Hepatocyte (in vitro differentiated cells): ENCODE data around the gene TAPT1. TPM values are rescaled to one million over a fixed set of nuclear protein-coding genes. Genes with fewer than 3 reads are reported as not detected.

Experiments used
- DNase-seq: peaks from one replicate; pipeline ENCODE4 v3.0.0-alpha.2; 2016; ENCODE audit warnings: low spot score
- H2AFZ ChIP-seq: fragments of 200-600 bp; sonication (generic); 2 replicates; pipeline ENCODE4 v1.6.0; 2016; ENCODE audit warnings: antibody characterized with exemption, mild to moderate bottlenecking
- H3K27ac ChIP-seq: fragments of 200-600 bp; sonication (generic); 2 replicates; pipeline ENCODE4 v1.5.1; 2016; ENCODE audit warnings: mild to moderate bottlenecking
- H3K27me3 ChIP-seq: fragments of 200-600 bp; sonication (generic); 2 replicates; pipeline ENCODE4 v1.6.1; 2016
- H3K36me3 ChIP-seq: fragments of 200-600 bp; sonication (generic); replicated peaks from 2 replicates; pipeline ENCODE4 v1.5.1; 2016; ENCODE audit warnings: low read depth; ENCODE audit not compliant: insufficient read depth
- H3K4me1 ChIP-seq: fragments of 200-600 bp; sonication (generic); 2 replicates; pipeline ENCODE4 v1.5.1; 2016; ENCODE audit warnings: mild to moderate bottlenecking, moderate library complexity; ENCODE audit not compliant: insufficient read depth
- H3K4me2 ChIP-seq: fragments of 200-600 bp; sonication (generic); 2 replicates; pipeline ENCODE4 v1.6.0; 2016
- H3K4me3 ChIP-seq: fragments of 200-600 bp; sonication (generic); 2 replicates; pipeline ENCODE4 v1.5.1; 2016; ENCODE audit warnings: mild to moderate bottlenecking
- H3K79me2 ChIP-seq: fragments of 200-600 bp; sonication (generic); 2 replicates; pipeline ENCODE4 v1.6.0; 2017; ENCODE audit warnings: mild to moderate bottlenecking
- H3K9me2 ChIP-seq: fragments of 200-600 bp; sonication (generic); replicated peaks from 2 replicates; pipeline ENCODE4 v1.6.0; 2017; ENCODE audit warnings: mild to moderate bottlenecking; ENCODE audit not compliant: insufficient read depth
- H3K9me3 ChIP-seq: fragments of 200-600 bp; sonication (generic); 2 replicates; pipeline ENCODE4 v1.5.1; 2016; ENCODE audit warnings: low read depth, mild to moderate bottlenecking
- H4K20me1 ChIP-seq: fragments of 200-600 bp; sonication (generic); 2 replicates; pipeline ENCODE4 v1.6.0; 2016; ENCODE audit warnings: mild to moderate bottlenecking; ENCODE audit not compliant: insufficient read depth, poor library complexity, severe bottlenecking
- CTCF ChIP-seq: fragments of 200-600 bp; sonication (generic); IDR thresholded peaks from 2 replicates; pipeline ENCODE4 v1.5.1; 2016; ENCODE audit warnings: antibody characterized with exemption, mild to moderate bottlenecking; ENCODE audit not compliant: poor library complexity
- EZH2 ChIP-seq: fragments of 200-600 bp; sonication (generic); IDR thresholded peaks from 2 replicates; pipeline ENCODE4 v1.6.1; 2016; ENCODE audit warnings: antibody characterized with exemption, mild to moderate bottlenecking, borderline replicate concordance
- EZH2phosphoT487 ChIP-seq: fragments of 200-600 bp; sonication (generic); IDR thresholded peaks from one replicate; pipeline ENCODE4 v1.6.1; 2018; ENCODE audit warnings: antibody characterized with exemption, mild to moderate bottlenecking, low read depth, moderate library complexity; ENCODE audit not compliant: unreplicated experiment, severe bottlenecking
- WGBS: methylation state at CpG from one replicate; pipeline ENCODE4 v1.1.6; 2016; ENCODE audit warnings: low lambda C conversion rate; ENCODE audit errors: missing lambda C conversion rate; 5-methylcytosine and 5-hydroxymethylcytosine counted together
- polyA plus RNA-seq: library from polyadenylated mRNA; unstranded; fragments of >200 nt; fragmentation: Nextera tagmentation; extraction: Ambion mirVana; gene quantifications from 2 replicates; pipeline ENCODE4 v1.2.1, GENCODE V29; 2016
- total RNA-seq: library from RNA; depleted of rRNA; stranded (reverse); fragments of >200 nt; gene quantifications from 2 replicates; pipeline ENCODE4 v1.2.3, GENCODE V29; 2014

Gene TAPT1
- total and polyA plus RNA-seq, 2 experiments from 2014 or later = 12.9 to 19.3 TPM

- no peak overlapping the region for H3K4me3 ChIP-seq
- H3K36me3 ChIP-seq = no peaks in the 10 kb centered on the region
- H3K27me3 ChIP-seq = no peaks in the 10 kb centered on the region
- no peak for TF ChIP-seq EZH2phosphoT487
- TF ChIP-seq EZH2 = no peak
- no peak for TF ChIP-seq CTCF
- DNase-seq = no peak
- no peaks in the 10 kb centered on the region for H3K9me2 ChIP-seq
- H3K79me2 ChIP-seq = no peaks in the 10 kb centered on the region
- H2AFZ ChIP-seq = no peak overlapping the region
- no peaks in the 10 kb centered on the region for H3K9me3 ChIP-seq
- H3K4me1 ChIP-seq = no peaks in the 10 kb centered on the region
- WGBS = 97% methylated on average over 3 of the region's 3 CpGs
- no peak overlapping the region for H3K27ac ChIP-seq
- no peaks in the 10 kb centered on the region for H4K20me1 ChIP-seq
- no peak overlapping the region for H3K4me2 ChIP-seq
These were observed 12.8 kb upstream of the TAPT1 start for GRCh38 chr4:16239086-16239485.

GRCh38 chr4:16238327-16238726, 12.1 kb upstream of the TAPT1 start:
- Histone ChIP-seq H3K27ac (no peak overlapping the region), H3K4me2 (no peak overlapping the region), H2AFZ (no peak overlapping the region), H3K4me1 (no peaks in the 10 kb centered on the region), H3K36me3 (no peaks in the 10 kb centered on the region), H3K9me3 (no peaks in the 10 kb centered on the region), H4K20me1 (no peaks in the 10 kb centered on the region), H3K4me3 (no peak overlapping the region), H3K27me3 (no peaks in the 10 kb centered on the region), H3K9me2 (no peaks in the 10 kb centered on the region), H3K79me2 (no peaks in the 10 kb centered on the region)
- no peak for TF ChIP-seq EZH2phosphoT487
- no peak for DNase-seq
- WGBS = 73% methylated on average over 3 of the region's 3 CpGs

GRCh38 chr4:16237715-16238114, 11.4 kb upstream of the TAPT1 start:
- no peak for DNase-seq
- Histone ChIP-seq H3K4me3 (no peak overlapping the region), H3K27me3 (no peaks in the 10 kb centered on the region), H3K36me3 (no peaks in the 10 kb centered on the region), H2AFZ (no peak overlapping the region), H3K4me1 (no peaks in the 10 kb centered on the region), H3K27ac (no peak overlapping the region), H3K9me2 (no peaks in the 10 kb centered on the region), H3K4me2 (no peak overlapping the region), H4K20me1 (no peaks in the 10 kb centered on the region), H3K79me2 (no peaks in the 10 kb centered on the region), H3K9me3 (no peaks in the 10 kb centered on the region)
- WGBS = 98% methylated on average over 7 of the region's 7 CpGs
- TF ChIP-seq CTCF = no peak
- TF ChIP-seq EZH2 = no peak
- no peak for TF ChIP-seq EZH2phosphoT487

- WGBS = 96% methylated on average over 5 of the region's 5 CpGs
- Histone ChIP-seq H2AFZ (no peak overlapping the region), H3K4me2 (no peak overlapping the region), H3K27ac (no peak overlapping the region), H3K27me3 (no peaks in the 10 kb centered on the region), H3K9me2 (no peaks in the 10 kb centered on the region), H3K36me3 (no peaks in the 10 kb centered on the region), H4K20me1 (no peaks in the 10 kb centered on the region), H3K4me3 (no peak overlapping the region), H3K4me1 (no peaks in the 10 kb centered on the region), H3K9me3 (no peaks in the 10 kb centered on the region), H3K79me2 (no peaks in the 10 kb centered on the region)
- DNase-seq = no peak
- no peak for TF ChIP-seq EZH2
- TF ChIP-seq EZH2phosphoT487 = no peak
- no peak for TF ChIP-seq CTCF
These were observed 10.2 kb upstream of the TAPT1 start for GRCh38 chr4:16236402-16237023.
